Stimulated activated CD4-positive, alpha-beta T cell treated with anti-CD3 and anti-CD28 coated beads, Interleukin-2, amount 100 ng/mL, for 48 hours (primary cell): ENCODE results near the gene FOXC1.

ENCODE experiments used
- DNase-seq, 2 donors: peaks; one replicate each; pipeline ENCODE4 v3.0.0-alpha.2; 2020

Gene FOXC1

DNA sequence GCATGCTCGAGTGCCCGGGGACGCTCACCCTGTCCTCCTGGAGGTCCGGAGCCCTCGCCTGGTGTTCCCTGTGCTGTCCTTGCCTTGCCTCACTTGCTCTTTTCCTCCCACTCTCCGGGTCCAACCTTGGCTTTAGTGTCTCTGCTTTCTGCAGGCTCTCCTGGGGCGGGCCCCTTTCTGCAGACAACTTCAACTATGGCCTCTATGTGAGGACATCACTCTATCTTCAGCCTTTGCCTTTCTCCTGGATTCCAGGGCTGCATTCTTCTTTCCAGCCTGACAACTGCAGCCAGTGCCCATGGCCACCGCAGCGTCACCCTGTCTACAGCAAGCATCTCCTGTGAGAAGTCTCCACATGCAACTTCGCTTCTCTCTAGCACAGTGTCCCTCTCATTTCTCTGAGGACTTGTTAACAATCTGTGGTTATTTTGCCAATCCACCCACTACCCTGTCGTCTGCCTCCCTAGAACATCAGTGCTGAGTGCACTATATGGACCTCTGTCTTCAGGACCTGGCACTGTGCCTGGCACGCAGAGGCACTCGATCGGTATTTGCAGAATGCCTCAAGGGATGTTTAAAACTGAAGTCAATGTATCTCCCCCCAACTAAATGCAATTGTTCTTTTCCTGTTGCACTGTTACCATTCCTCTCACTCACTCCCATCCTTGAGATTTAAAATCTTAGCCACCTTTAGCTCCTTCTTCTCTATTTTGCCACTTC is 35.9 kb downstream of the FOXC1 start:
- no peak for DNase-seq

- DNase-seq: no peak
These were observed 41.6 kb downstream of the FOXC1 start for GRCh38 chr6:1651362-1651761.

- no peak for DNase-seq
These were observed 43.1 kb downstream of the FOXC1 start for GRCh38 chr6:1652842-1653241.

DNA sequence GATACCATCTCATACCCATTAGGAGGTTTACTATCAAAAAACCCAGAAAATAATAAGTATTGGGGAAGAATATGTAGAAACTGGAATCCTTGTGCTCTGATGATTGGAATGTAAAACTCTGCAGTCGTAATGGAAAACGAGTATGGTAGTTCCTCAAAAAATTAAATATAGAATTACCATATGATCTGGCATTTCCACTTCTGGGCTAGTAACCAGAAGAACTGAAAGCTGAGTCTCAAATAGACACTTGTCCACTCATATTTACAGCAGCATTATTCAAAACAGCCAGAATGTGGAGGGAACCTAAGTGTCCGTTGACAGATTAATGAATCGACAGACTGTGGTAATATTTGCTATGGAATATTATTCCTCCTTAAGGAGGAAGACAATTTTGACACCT is 44.3 kb downstream of the FOXC1 start:
- DNase-seq: no peak

GRCh38 chr6:1657116-1657770 is 47.5 kb downstream of the FOXC1 start:
- no peak for DNase-seq

DNA sequence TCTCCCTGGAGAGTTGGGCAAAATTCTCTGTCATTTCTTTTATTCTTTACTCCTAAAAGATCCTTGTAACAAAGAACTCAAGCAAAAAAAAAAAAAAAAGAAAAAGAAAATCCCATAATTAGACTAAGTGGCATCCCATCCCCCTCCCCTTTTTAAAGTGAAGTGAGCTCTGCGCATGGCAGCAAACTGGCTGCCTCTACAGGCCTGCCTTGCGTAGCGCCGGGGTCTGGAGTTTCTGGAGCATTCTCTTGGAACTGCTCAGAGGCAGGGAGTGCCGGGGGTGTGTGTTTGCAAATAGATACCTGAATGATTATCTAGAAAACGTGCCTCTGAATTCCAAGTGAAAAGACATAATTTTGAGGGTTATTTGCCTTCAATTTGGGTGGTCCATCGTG is 48.1 kb downstream of the FOXC1 start:
- DNase-seq: no peak

DNA sequence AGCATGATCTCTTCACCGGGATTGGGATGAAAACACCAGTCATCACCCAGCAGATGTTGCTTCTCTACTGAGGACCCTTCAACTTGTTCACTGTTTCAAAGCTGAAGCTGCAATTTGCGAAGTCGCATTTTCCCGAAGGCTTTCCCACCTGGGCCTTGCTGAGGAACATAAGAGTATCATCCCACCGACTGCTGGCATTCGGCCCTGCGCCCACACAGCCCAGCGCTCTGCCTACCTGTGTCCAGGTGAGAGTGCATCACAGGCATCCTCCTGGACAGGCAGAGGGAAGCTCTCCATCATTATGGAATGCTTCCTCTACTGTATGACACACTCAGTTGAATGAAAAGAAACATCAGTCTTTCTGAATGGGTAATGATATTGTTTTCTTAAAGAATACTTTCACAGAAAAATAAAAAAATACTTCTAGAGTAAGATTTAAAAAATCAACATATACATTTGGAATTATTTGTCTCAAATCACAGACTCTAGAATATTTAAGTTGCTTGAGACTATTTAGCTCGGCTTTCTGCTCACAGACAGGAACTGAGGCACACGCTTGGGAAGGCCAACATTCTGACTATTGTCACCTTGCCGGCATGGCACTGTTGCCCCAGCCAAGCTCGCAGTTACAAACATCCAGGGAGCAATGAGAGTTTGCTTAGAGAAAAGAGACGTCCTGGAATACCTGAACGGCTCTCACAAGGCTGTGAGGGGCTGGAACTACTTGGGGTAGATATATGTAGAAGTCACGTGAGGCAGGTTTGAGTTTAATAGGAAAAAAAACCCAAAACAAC is 48.7 kb downstream of the FOXC1 start:
- DNase-seq: no peak

DNA sequence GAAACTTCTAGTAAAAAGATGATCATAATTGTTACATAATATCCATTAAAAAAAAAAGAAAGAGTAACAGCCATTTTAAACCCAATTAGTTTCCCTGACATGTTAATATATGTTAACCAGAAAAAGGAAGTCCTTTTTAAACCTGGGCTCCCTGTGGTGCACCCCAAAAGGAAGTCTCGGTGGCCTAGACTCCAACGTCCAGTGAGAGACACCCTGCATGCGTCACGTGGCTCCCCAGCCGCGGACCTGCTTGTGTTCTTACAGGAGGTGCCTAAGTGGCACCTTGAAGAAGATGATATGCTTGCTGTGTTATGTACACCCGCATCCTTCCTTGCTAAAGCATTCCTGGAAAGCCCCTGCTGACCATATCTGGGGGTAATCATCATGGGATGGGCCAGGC is 50.1 kb downstream of the FOXC1 start:
- DNase-seq: no peak

DNA sequence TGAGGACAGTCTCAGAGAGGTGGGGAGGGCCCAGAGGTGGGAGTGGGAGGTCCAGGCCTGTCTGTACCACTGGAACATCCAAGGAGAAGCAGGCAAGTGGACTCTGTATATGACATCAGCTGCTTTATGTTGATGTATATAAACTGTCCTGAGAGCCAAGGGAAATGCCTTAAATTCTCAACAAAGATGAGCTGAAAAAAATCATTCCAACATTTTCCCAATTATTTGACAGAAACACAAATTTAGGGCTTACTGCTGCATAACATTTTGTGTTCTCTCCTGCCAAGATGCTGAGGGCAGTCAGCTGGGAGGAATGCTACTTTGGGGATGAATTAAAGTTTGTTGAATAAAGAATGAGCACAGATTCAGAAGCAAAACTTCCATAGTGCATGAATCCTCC is 52.8 kb downstream of the FOXC1 start:
- DNase-seq: no peak
